ENCODE data around the gene LRRC3.

The LRRC3 gene

DNA sequence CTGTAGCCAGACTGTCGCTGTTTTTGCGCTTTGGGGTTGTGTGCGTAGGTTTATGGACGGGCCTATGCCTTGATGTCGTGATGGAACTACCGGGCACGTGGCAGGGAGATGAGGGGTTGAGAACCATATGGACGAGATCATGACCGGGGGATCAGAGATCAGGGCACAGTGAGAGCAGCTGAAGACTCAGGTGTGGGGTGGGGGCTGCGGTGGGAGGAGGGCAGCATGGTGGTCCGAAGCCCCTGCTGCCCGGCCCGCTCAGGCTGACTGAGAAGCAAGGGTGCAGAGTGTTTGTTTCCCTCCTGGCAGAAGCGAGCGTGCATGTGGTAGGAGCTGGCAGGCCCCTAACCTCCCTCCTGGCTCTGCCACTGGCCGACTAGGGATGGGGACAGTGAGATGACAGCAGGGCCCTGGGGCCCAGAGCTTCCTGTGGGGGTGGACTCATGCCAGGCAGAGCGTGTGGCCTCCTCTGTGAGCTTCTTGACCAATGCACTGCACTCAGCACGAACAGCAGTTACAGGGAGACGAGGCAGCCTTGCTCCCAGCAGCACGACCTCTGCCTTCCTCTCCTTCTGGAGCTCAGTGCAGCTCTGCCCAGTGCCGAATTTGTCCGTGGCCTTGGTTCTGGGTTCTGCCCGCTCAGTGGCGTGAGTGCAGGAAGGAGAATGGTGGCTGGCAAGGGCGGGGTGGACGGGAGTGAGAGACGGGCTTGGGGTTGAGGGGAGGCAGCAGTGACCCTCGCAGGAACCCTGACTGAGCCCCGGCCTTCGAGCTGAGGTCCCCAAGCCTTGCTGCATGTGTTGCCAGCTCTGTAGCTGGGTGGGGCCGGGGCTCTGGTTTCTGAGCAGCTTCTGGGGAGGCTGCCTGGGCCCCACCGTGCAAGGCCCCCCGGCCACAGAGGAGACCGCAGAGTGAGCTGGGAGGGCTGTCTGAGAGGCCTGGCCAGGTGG lies 22.2 kb upstream of the LRRC3 start:
- Histone ChIP-seq H2AFZ (ENCODE audit: low read length) (no peak overlapping the region), H3K36me3 (replicated peaks; ENCODE audit: insufficient read depth, low read length) (no peaks in the 10 kb centered on the region), H3K4me2 (ENCODE audit: low read depth, low read length) (no peak overlapping the region), H3K4me1 (ENCODE audit: low read length) (no peaks in the 10 kb centered on the region), H3K9ac (ENCODE audit: low read length) (no peak overlapping the region), H3K79me2 (ENCODE audit: low read length) (no peaks in the 10 kb centered on the region), H3K27ac (ENCODE audit: low read length) (no peak overlapping the region), H3F3A (ENCODE audit: insufficient read depth, low read length) (peaks cover 6% of the 10 kb centered on the region; the same call in 1 of the 2 replicates), H3K9me2 (replicated peaks; ENCODE audit: insufficient read depth, low read length) (no peaks in the 10 kb centered on the region), H4K20me1 (ENCODE audit: insufficient read depth, low read length) (no peaks in the 10 kb centered on the region), H3K4me3 (ENCODE audit: low read length) (no peak overlapping the region), H3K9me3 (replicated peaks; ENCODE audit: insufficient read depth, low read length) (no peaks in the 10 kb centered on the region; the same call in 1 of the 2 replicates), H3K27me3 (replicated peaks; ENCODE audit: insufficient read depth, low read length) (peaks cover 80% of the 10 kb centered on the region)
- TF ChIP-seq EZH2phosphoT487 (IDR thresholded peaks at IDR 0.05; ENCODE audit: low read length) = no peak
- TF ChIP-seq, protein P1, sequence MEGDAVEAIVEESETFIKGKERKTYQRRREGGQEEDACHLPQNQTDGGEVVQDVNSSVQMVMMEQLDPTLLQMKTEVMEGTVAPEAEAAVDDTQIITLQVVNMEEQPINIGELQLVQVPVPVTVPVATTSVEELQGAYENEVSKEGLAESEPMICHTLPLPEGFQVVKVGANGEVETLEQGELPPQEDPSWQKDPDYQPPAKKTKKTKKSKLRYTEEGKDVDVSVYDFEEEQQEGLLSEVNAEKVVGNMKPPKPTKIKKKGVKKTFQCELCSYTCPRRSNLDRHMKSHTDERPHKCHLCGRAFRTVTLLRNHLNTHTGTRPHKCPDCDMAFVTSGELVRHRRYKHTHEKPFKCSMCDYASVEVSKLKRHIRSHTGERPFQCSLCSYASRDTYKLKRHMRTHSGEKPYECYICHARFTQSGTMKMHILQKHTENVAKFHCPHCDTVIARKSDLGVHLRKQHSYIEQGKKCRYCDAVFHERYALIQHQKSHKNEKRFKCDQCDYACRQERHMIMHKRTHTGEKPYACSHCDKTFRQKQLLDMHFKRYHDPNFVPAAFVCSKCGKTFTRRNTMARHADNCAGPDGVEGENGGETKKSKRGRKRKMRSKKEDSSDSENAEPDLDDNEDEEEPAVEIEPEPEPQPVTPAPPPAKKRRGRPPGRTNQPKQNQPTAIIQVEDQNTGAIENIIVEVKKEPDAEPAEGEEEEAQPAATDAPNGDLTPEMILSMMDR (IDR thresholded peaks at IDR 0.05; ENCODE audit: low read length) = no peak
- TF ChIP-seq EZH2 (optimal IDR thresholded peaks at IDR 0.05; ENCODE audit: low read depth, low read length) = no peak
- no peak for DNase-seq

GRCh38 chr21:44433791-44434567 lies 21.3 kb upstream of the LRRC3 start:
- Histone ChIP-seq H3K9me3 (replicated peaks; ENCODE audit: insufficient read depth, low read length) (no peaks in the 10 kb centered on the region; the same call in 1 of the 2 replicates), H3K4me3 (ENCODE audit: low read length) (no peak overlapping the region), H3F3A (ENCODE audit: insufficient read depth, low read length) (no peaks in the 10 kb centered on the region), H3K9ac (ENCODE audit: low read length) (no peak overlapping the region), H3K79me2 (ENCODE audit: low read length) (no peaks in the 10 kb centered on the region), H3K27me3 (replicated peaks; ENCODE audit: insufficient read depth, low read length) (peaks cover 88% of the 10 kb centered on the region), H3K27ac (ENCODE audit: low read length) (no peak overlapping the region), H3K4me2 (ENCODE audit: low read depth, low read length) (no peak overlapping the region), H3K9me2 (replicated peaks; ENCODE audit: insufficient read depth, low read length) (no peaks in the 10 kb centered on the region), H3K36me3 (replicated peaks; ENCODE audit: insufficient read depth, low read length) (no peaks in the 10 kb centered on the region), H2AFZ (ENCODE audit: low read length) (no peak overlapping the region), H3K4me1 (ENCODE audit: low read length) (no peaks in the 10 kb centered on the region), H4K20me1 (ENCODE audit: insufficient read depth, low read length) (no peaks in the 10 kb centered on the region)
- no peak for DNase-seq
- TF ChIP-seq EZH2 (optimal IDR thresholded peaks at IDR 0.05; ENCODE audit: low read depth, low read length) = no peak
- TF ChIP-seq, protein P1 (IDR thresholded peaks at IDR 0.05; ENCODE audit: low read length) = no peak
- no peak for TF ChIP-seq EZH2phosphoT487 (IDR thresholded peaks at IDR 0.05; ENCODE audit: low read length)

GRCh38 chr21:44434568-44434925 lies 20.8 kb upstream of the LRRC3 start:
- H3K4me2 ChIP-seq (ENCODE audit: low read depth, low read length) = no peak overlapping the region
- H3K4me1 ChIP-seq (ENCODE audit: low read length) = no peaks in the 10 kb centered on the region
- H3K36me3 ChIP-seq (replicated peaks; ENCODE audit: insufficient read depth, low read length) = no peaks in the 10 kb centered on the region
- H3K9ac ChIP-seq (ENCODE audit: low read length) = no peak overlapping the region
- H3K9me3 ChIP-seq (replicated peaks; ENCODE audit: insufficient read depth, low read length) = no peaks in the 10 kb centered on the region; the same call in 1 of the 2 replicates
- no peaks in the 10 kb centered on the region for H3K79me2 ChIP-seq (ENCODE audit: low read length)
- H3K9me2 ChIP-seq (replicated peaks; ENCODE audit: insufficient read depth, low read length) = no peaks in the 10 kb centered on the region
- peaks cover 94% of the 10 kb centered on the region for H3K27me3 ChIP-seq (replicated peaks; ENCODE audit: insufficient read depth, low read length)
- no peak for TF ChIP-seq EZH2 (optimal IDR thresholded peaks at IDR 0.05; ENCODE audit: low read depth, low read length)
- no peak for TF ChIP-seq EZH2phosphoT487 (IDR thresholded peaks at IDR 0.05; ENCODE audit: low read length)
- TF ChIP-seq, protein P1 (IDR thresholded peaks at IDR 0.05; ENCODE audit: low read length) = no peak
- H3K4me3 ChIP-seq (ENCODE audit: low read length) = no peak overlapping the region
- no peak for DNase-seq
- H3K27ac ChIP-seq (ENCODE audit: low read length) = no peak overlapping the region
- no peaks in the 10 kb centered on the region for H3F3A ChIP-seq (ENCODE audit: insufficient read depth, low read length)
- no peak overlapping the region for H2AFZ ChIP-seq (ENCODE audit: low read length)
- H4K20me1 ChIP-seq (ENCODE audit: insufficient read depth, low read length) = no peaks in the 10 kb centered on the region

All from MM.1S (cell line).